BLaER1 (cell line): ENCODE data around the gene GPR15LG.

Source experiments
- H3K27ac ChIP-seq: shearing (Covaris generic); formaldehyde crosslinking; 2 replicates; pipeline ENCODE4 v1.8.1; 2022
- H3K27me3 ChIP-seq: shearing (Covaris generic); formaldehyde crosslinking; 2 replicates; pipeline ENCODE4 v1.8.1; 2022
- H3K36me3 ChIP-seq: shearing (Covaris generic); formaldehyde crosslinking; 2 replicates; pipeline ENCODE4 v1.8.1; 2022
- H3K4me1 ChIP-seq: shearing (Covaris generic); formaldehyde crosslinking; 2 replicates; pipeline ENCODE4 v1.8.1; 2022
- H3K4me2 ChIP-seq: shearing (Covaris generic); formaldehyde crosslinking; 2 replicates; pipeline ENCODE4 v1.8.1; 2022
- H3K4me3 ChIP-seq: shearing (Covaris generic); formaldehyde crosslinking; 2 replicates; pipeline ENCODE4 v1.8.1; 2022
- H3K9ac ChIP-seq: shearing (Covaris generic); formaldehyde crosslinking; 2 replicates; pipeline ENCODE4 v1.8.1; 2022
- H3K9me3 ChIP-seq: shearing (Covaris generic); formaldehyde crosslinking; 2 replicates; pipeline ENCODE4 v1.8.1; 2022
- H4K20me1 ChIP-seq: shearing (Covaris generic); formaldehyde crosslinking; 2 replicates; pipeline ENCODE4 v1.8.1; 2022
- Cebpa-rat ChIP-seq: shearing (Covaris generic); IDR thresholded peaks from 2 replicates; pipeline ENCODE4 v1.8.1; 2022

Gene GPR15LG

GRCh38 chr10:84149854-84150253 is 23.7 kb upstream of the GPR15LG start:
- no peak overlapping the region for H3K9ac ChIP-seq
- H4K20me1 ChIP-seq = peaks cover 35% of the 10 kb centered on the region; the same call in 1 of the 2 replicates
- H3K27ac ChIP-seq = no peak overlapping the region
- no peak for TF ChIP-seq Cebpa-rat
- H3K4me2 ChIP-seq = no peak overlapping the region
- H3K36me3 ChIP-seq = peaks cover 86% of the 10 kb centered on the region
- no peaks in the 10 kb centered on the region for H3K27me3 ChIP-seq
- no peaks in the 10 kb centered on the region for H3K4me1 ChIP-seq
- H3K9me3 ChIP-seq = no peaks in the 10 kb centered on the region
- H3K4me3 ChIP-seq = no peak overlapping the region

GRCh38 chr10:84152769-84153168 is 20.8 kb upstream of the GPR15LG start:
- Histone ChIP-seq H3K27ac (no peak overlapping the region), H3K4me1 (no peaks in the 10 kb centered on the region), H3K27me3 (no peaks in the 10 kb centered on the region), H4K20me1 (peaks cover 19% of the 10 kb centered on the region; the same call in 1 of the 2 replicates), H3K36me3 (peaks cover 68% of the 10 kb centered on the region), H3K9ac (no peak overlapping the region), H3K4me3 (no peak overlapping the region), H3K4me2 (no peak overlapping the region), H3K9me3 (no peaks in the 10 kb centered on the region)
- TF ChIP-seq Cebpa-rat = no peak

- no peak overlapping the region for H3K27ac ChIP-seq
- no peaks in the 10 kb centered on the region for H3K4me1 ChIP-seq
- H3K27me3 ChIP-seq = no peaks in the 10 kb centered on the region
- no peak overlapping the region for H3K4me3 ChIP-seq
- TF ChIP-seq Cebpa-rat = no peak
- H4K20me1 ChIP-seq = no peaks in the 10 kb centered on the region
- H3K9ac ChIP-seq = no peak overlapping the region
- H3K9me3 ChIP-seq = no peaks in the 10 kb centered on the region
- no peak overlapping the region for H3K4me2 ChIP-seq
- H3K36me3 ChIP-seq = peaks cover 45% of the 10 kb centered on the region
These were observed 18.1 kb upstream of the GPR15LG start for GRCh38 chr10:84155521-84155920.

GRCh38 chr10:84156009-84156408 is 17.6 kb upstream of the GPR15LG start:
- Histone ChIP-seq H3K27ac (no peak overlapping the region), H3K36me3 (peaks cover 40% of the 10 kb centered on the region), H3K27me3 (no peaks in the 10 kb centered on the region), H3K9me3 (no peaks in the 10 kb centered on the region), H3K9ac (no peak overlapping the region), H3K4me3 (no peak overlapping the region), H4K20me1 (no peaks in the 10 kb centered on the region), H3K4me1 (no peaks in the 10 kb centered on the region), H3K4me2 (no peak overlapping the region)
- TF ChIP-seq Cebpa-rat = no peak

- Histone ChIP-seq H3K9me3 (no peaks in the 10 kb centered on the region), H4K20me1 (no peaks in the 10 kb centered on the region), H3K27ac (no peak overlapping the region), H3K36me3 (peaks cover 37% of the 10 kb centered on the region), H3K4me2 (no peak overlapping the region), H3K9ac (no peak overlapping the region), H3K4me1 (no peaks in the 10 kb centered on the region), H3K27me3 (no peaks in the 10 kb centered on the region), H3K4me3 (no peak overlapping the region)
- TF ChIP-seq Cebpa-rat = no peak
These were observed 16.8 kb upstream of the GPR15LG start for GRCh38 chr10:84156768-84157167.

GRCh38 chr10:84158061-84158460 is 15.5 kb upstream of the GPR15LG start:
- Histone ChIP-seq H3K27me3 (no peaks in the 10 kb centered on the region), H3K9me3 (no peaks in the 10 kb centered on the region), H4K20me1 (no peaks in the 10 kb centered on the region), H3K27ac (no peak overlapping the region), H3K9ac (no peak overlapping the region), H3K4me3 (no peak overlapping the region), H3K4me2 (no peak overlapping the region), H3K4me1 (no peaks in the 10 kb centered on the region), H3K36me3 (peaks cover 26% of the 10 kb centered on the region)
- TF ChIP-seq Cebpa-rat = no peak

- no peaks in the 10 kb centered on the region for H3K27me3 ChIP-seq
- no peaks in the 10 kb centered on the region for H4K20me1 ChIP-seq
- peaks cover 21% of the 10 kb centered on the region for H3K36me3 ChIP-seq
- no peak overlapping the region for H3K4me2 ChIP-seq
- H3K9ac ChIP-seq = no peak overlapping the region
- H3K4me1 ChIP-seq = no peaks in the 10 kb centered on the region
- H3K4me3 ChIP-seq = no peak overlapping the region
- H3K27ac ChIP-seq = no peak overlapping the region
- no peaks in the 10 kb centered on the region for H3K9me3 ChIP-seq
- no peak for TF ChIP-seq Cebpa-rat
These were observed 15.1 kb upstream of the GPR15LG start for GRCh38 chr10:84158550-84158949.

- Histone ChIP-seq H3K4me2 (no peak overlapping the region), H3K4me1 (no peaks in the 10 kb centered on the region), H3K9ac (no peak overlapping the region), H3K27ac (no peak overlapping the region), H4K20me1 (no peaks in the 10 kb centered on the region), H3K27me3 (no peaks in the 10 kb centered on the region), H3K9me3 (no peaks in the 10 kb centered on the region), H3K4me3 (no peak overlapping the region), H3K36me3 (peaks cover 15% of the 10 kb centered on the region)
- TF ChIP-seq Cebpa-rat = no peak
These were observed 14.4 kb upstream of the GPR15LG start for GRCh38 chr10:84159076-84159685.

GRCh38 chr10:84160663-84161362 is 12.8 kb upstream of the GPR15LG start:
- Histone ChIP-seq H3K4me2 (no peak overlapping the region), H3K27ac (no peak overlapping the region), H3K4me1 (no peaks in the 10 kb centered on the region), H3K9me3 (no peaks in the 10 kb centered on the region), H3K36me3 (no peaks in the 10 kb centered on the region), H3K9ac (no peak overlapping the region), H4K20me1 (no peaks in the 10 kb centered on the region), H3K27me3 (no peaks in the 10 kb centered on the region), H3K4me3 (no peak overlapping the region)
- TF ChIP-seq Cebpa-rat = no peak

GRCh38 chr10:84163996-84164395 is 9.6 kb upstream of the GPR15LG start:
- Histone ChIP-seq H4K20me1 (no peaks in the 10 kb centered on the region), H3K9ac (no peak overlapping the region), H3K27ac (no peak overlapping the region), H3K27me3 (no peaks in the 10 kb centered on the region), H3K9me3 (peaks cover 21% of the 10 kb centered on the region), H3K4me2 (no peak overlapping the region), H3K4me1 (no peaks in the 10 kb centered on the region), H3K36me3 (no peaks in the 10 kb centered on the region), H3K4me3 (no peak overlapping the region)
- TF ChIP-seq Cebpa-rat = no peak
